Measurements from ENCODE around the gene DCDC2B. TPM values are rescaled to one million over a fixed set of nuclear protein-coding genes. Genes with fewer than 3 reads are reported as not detected.

Gene DCDC2B
- total and polyA plus RNA-seq, 9 of the 15 experiments (the other 6 are each of a cell fraction or from before 2014, with no cell fraction given) = not detected

- no peak for TF ChIP-seq BRCA1 (IDR thresholded peaks at IDR 0.05)
- no peak for TF ChIP-seq BRCA1 (CRISPR knock-in tag; IDR thresholded peaks at IDR 0.05)
- no peak for TF ChIP-seq ETS1 (conservative IDR thresholded peaks at IDR 0.05; ENCODE audit: control insufficient read depth, low read depth, low read length)
- TF ChIP-seq SMARCC2 (IDR thresholded peaks at IDR 0.05; ENCODE audit: low read depth) = no peak
- TF ChIP-seq TFAM (CRISPR knock-in tag; conservative IDR thresholded peaks at IDR 0.05) = no peak
- TF ChIP-seq ZNF77 (CRISPR knock-in tag; IDR thresholded peaks at IDR 0.05) = no peak
- TF ChIP-seq RNF219 (CRISPR knock-in tag; IDR thresholded peaks at IDR 0.05) = no peak
- TF ChIP-seq TCF7 (IDR thresholded peaks at IDR 0.05; ENCODE audit: borderline replicate concordance) = no peak
- TF ChIP-seq ATF4 (CRISPR knock-in tag; IDR thresholded peaks at IDR 0.05) = no peak
- TF ChIP-seq ILF3 (IDR thresholded peaks at IDR 0.05; ENCODE audit: borderline replicate concordance) = no peak
- TF ChIP-seq REST (IDR thresholded peaks at IDR 0.05; ENCODE audit: borderline replicate concordance) = no peak
- no peak for TF ChIP-seq REST (CRISPR knock-in tag; IDR thresholded peaks at IDR 0.05; ENCODE audit: low read depth)
- TF ChIP-seq SNRNP70 (optimal IDR thresholded peaks at IDR 0.05; ENCODE audit: low read depth, low read length) = no peak
- no peak for TF ChIP-seq FOXM1 (IDR thresholded peaks at IDR 0.05; ENCODE audit: low read depth)
- TF ChIP-seq FOXM1 (CRISPR knock-in tag; IDR thresholded peaks at IDR 0.05; ENCODE audit: low read depth) = no peak
- TF ChIP-seq ARHGAP35 (IDR thresholded peaks at IDR 0.05; ENCODE audit: partially characterized antibody) = no peak
- TF ChIP-seq PHF20 (IDR thresholded peaks at IDR 0.05; ENCODE audit: partially characterized antibody) = no peak
- peak; percentile 75; the same call in 1 of the 2 replicates for TF ChIP-seq ZNF586 (CRISPR knock-in tag; conservative IDR thresholded peaks at IDR 0.05)
- TF ChIP-seq ILK (tag; IDR thresholded peaks at IDR 0.05; ENCODE audit: borderline replicate concordance, low read depth) = no peak
- TF ChIP-seq ZKSCAN8 (CRISPR knock-in tag; IDR thresholded peaks at IDR 0.05) = no peak
These were observed 29.8 kb upstream of the DCDC2B start (continued) for GRCh38 chr1:32179193-32179442.

Data from K562 (cell line).